SK-N-MC (cell line): ENCODE measurements around the gene LRRC27.
"Not testable (repeated sequence)": the region's sequence is repeated elsewhere in the genome, so short reads cannot be mapped to it uniquely, and the experiment has no call there.

ENCODE experiments used
- DNase-seq: peaks from one replicate; pipeline ENCODE4 v3.0.0-alpha.2; 2011; ENCODE audit warnings: low read depth, low spot score
- H3K27ac ChIP-seq: fragments of 200-600 bp; sonication (generic); 2 replicates; pipeline ENCODE4 v1.5.1; 2016; ENCODE audit warnings: mixed run types
- H3K36me3 ChIP-seq: fragments of 200-600 bp; sonication (generic); 2 replicates; pipeline ENCODE4 v1.6.1; 2017; ENCODE audit warnings: antibody characterized with exemption, low read length, mixed read lengths; ENCODE audit not compliant: insufficient read depth
- H3K4me3 ChIP-seq: fragments of 200-600 bp; sonication (generic); 2 replicates; pipeline ENCODE4 v1.5.1; 2016
- H3K9ac ChIP-seq: fragments of 200-600 bp; sonication (generic); 2 replicates; pipeline ENCODE4 v1.8.0; 2017; ENCODE audit warnings: mixed run types, mixed read lengths; ENCODE audit not compliant: insufficient read length
- H3K9me3 ChIP-seq: fragments of 200-600 bp; sonication (generic); 2 replicates; pipeline ENCODE4 v1.6.1; 2017; ENCODE audit warnings: low read depth, mild to moderate bottlenecking, antibody characterized with exemption, low read length, moderate library complexity, mixed read lengths
- EZH2 ChIP-seq: fragments of 200-600 bp; sonication (generic); IDR thresholded peaks from one replicate; pipeline ENCODE4 v1.6.1; 2017; ENCODE audit warnings: antibody characterized with exemption
- FOXP2 ChIP-seq: optimal IDR thresholded peaks from 2 replicates; pipeline ENCODE3; 2011; ENCODE audit warnings: mild to moderate bottlenecking, moderate library complexity; ENCODE audit not compliant: insufficient read depth; ENCODE audit errors: extremely low read length, control extremely low read depth
- POLR2AphosphoS5 ChIP-seq: IDR thresholded peaks from 2 replicates; pipeline ENCODE4 v1.6.1; 2012; ENCODE audit warnings: mild to moderate bottlenecking, low read depth, low read length, borderline replicate concordance

Gene LRRC27

GRCh38 chr10:132293201-132293812 lies 38.7 kb upstream of the LRRC27 start:
- no peak for DNase-seq
- no peaks in the 10 kb centered on the region for H3K9me3 ChIP-seq
- no peaks in the 10 kb centered on the region for H3K36me3 ChIP-seq
- no peak overlapping the region for H3K4me3 ChIP-seq
- H3K9ac ChIP-seq: no peak overlapping the region
- no peak for TF ChIP-seq FOXP2
- H3K27ac ChIP-seq: no peak overlapping the region

- H3K36me3 ChIP-seq: no peaks in the 10 kb centered on the region
- no peak for DNase-seq
- TF ChIP-seq FOXP2: no peak
- no peak for TF ChIP-seq EZH2
- TF ChIP-seq POLR2AphosphoS5: no peak
- H3K27ac ChIP-seq: no peak overlapping the region
- H3K9ac ChIP-seq: no peak overlapping the region
- no peaks in the 10 kb centered on the region for H3K9me3 ChIP-seq
- H3K4me3 ChIP-seq: no peak overlapping the region
Measured at GRCh38 chr10:132293813-132294520, 38.0 kb upstream of the LRRC27 start.

GRCh38 chr10:132294561-132295318 lies 37.3 kb upstream of the LRRC27 start:
- no peak overlapping the region for H3K4me3 ChIP-seq
- TF ChIP-seq FOXP2 (no peak), POLR2AphosphoS5 (no peak)

GRCh38 chr10:132295481-132295880 lies 36.5 kb upstream of the LRRC27 start:
- not testable (repeated sequence) for H3K9me3 ChIP-seq, H3K9ac ChIP-seq

More at GRCh38 chr10:132294561-132295318, 37.3 kb upstream of the LRRC27 start:
- Histone ChIP-seq H3K27ac (no peak overlapping the region), H3K9me3 (no peaks in the 10 kb centered on the region), H3K9ac (no peak overlapping the region), H3K36me3 (no peaks in the 10 kb centered on the region)
- no peak for DNase-seq

GRCh38 chr10:132296666-132297443 lies 35.1 kb upstream of the LRRC27 start:
- Histone ChIP-seq H3K9ac (no peak overlapping the region), H3K27ac (no peak overlapping the region), H3K4me3 (no peak overlapping the region), H3K36me3 (no peaks in the 10 kb centered on the region), H3K9me3 (no peaks in the 10 kb centered on the region)
- no peak for DNase-seq
- no peak for TF ChIP-seq FOXP2
- TF ChIP-seq EZH2: no peak
- no peak for TF ChIP-seq POLR2AphosphoS5

More at GRCh38 chr10:132295481-132295880, 36.5 kb upstream of the LRRC27 start:
- not testable (repeated sequence) for H3K27ac ChIP-seq, H3K4me3 ChIP-seq, DNase-seq, H3K36me3 ChIP-seq

- Histone ChIP-seq H3K9me3 (no peaks in the 10 kb centered on the region), H3K27ac (no peak overlapping the region), H3K36me3 (no peaks in the 10 kb centered on the region), H3K4me3 (no peak overlapping the region), H3K9ac (no peak overlapping the region)
- no peak for TF ChIP-seq EZH2
- TF ChIP-seq POLR2AphosphoS5: no peak
- no peak for TF ChIP-seq FOXP2
- no peak for DNase-seq
Measured at GRCh38 chr10:132297526-132297925, 34.5 kb upstream of the LRRC27 start.

DNA sequence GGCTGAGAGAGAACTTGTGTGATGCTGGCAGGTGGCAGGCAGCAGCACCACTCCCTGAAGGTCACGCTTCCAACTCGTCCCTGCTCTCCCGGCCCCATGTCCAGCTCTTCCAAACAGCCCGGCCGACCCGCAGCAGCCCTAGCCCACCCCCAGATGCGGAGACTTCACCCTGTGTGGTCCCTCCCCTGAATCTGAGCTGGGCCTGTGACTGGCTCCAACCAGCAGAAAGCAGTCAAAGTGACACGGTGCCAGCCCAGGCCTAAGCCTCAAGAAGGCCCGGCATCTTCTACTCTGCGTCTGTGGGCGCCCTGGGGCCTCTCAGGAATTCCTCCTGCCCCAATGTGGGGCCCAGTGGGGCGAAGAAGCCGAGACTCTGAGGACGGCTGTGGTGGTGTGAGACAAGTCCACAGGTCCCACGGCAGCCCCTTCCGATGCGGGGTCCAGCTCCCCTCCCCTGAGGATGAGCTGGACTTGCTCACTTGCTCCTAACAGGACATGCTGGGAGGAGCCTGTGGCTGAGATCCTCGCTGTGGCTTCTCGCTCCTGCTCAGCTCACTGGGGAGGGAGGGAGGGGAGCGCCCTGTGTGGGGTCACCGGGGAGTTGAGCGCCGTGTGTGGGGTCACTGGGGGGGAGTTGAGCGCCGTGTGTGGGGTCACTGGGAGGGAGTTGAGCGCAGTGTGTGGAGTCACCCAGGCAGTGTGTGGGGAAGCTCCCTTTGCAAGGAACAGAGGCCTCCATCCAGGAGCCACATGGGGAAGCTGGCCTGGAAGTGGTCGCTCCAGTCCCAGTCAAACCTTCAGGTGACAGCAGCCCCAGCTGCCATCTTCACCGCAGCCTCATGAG lies 33.7 kb upstream of the LRRC27 start:
- TF ChIP-seq EZH2 (no peak), FOXP2 (no peak), POLR2AphosphoS5 (no peak)
- no peak for DNase-seq
- H3K36me3 ChIP-seq: no peaks in the 10 kb centered on the region
- H3K9me3 ChIP-seq: no peaks in the 10 kb centered on the region
- H3K27ac ChIP-seq: no peak overlapping the region
- H3K9ac ChIP-seq: no peak overlapping the region
- no peak overlapping the region for H3K4me3 ChIP-seq
